ENCODE measurements around the gene NDUFAF2. TPM values are rescaled to one million over a fixed set of nuclear protein-coding genes. Genes with fewer than 3 reads are reported as not detected.

Gene NDUFAF2
- total RNA-seq, 1 donor from 2014 or later, result 13.9 TPM

GRCh38 chr5:60955239-60955638 is 10.2 kb downstream of the NDUFAF2 start:
- Mint-ChIP-seq H3K4me1 (ENCODE audit: unreplicated experiment) (no peaks in the 10 kb centered on the region), H3K4me3 (ENCODE audit: unreplicated experiment) (no peak overlapping the region)

GRCh38 chr5:60958088-60958487 is 13.1 kb downstream of the NDUFAF2 start:
- H3K4me1 Mint-ChIP-seq (ENCODE audit: unreplicated experiment), result no peaks in the 10 kb centered on the region
- no peak for TF ChIP-seq CTCF (IDR thresholded peaks at IDR 0.05; ENCODE audit: unreplicated experiment)
- H3K27me3 Mint-ChIP-seq (ENCODE audit: unreplicated experiment), result no peaks in the 10 kb centered on the region
- no peaks in the 10 kb centered on the region for H3K9me3 Mint-ChIP-seq (ENCODE audit: unreplicated experiment)
- no peaks in the 10 kb centered on the region for H3K36me3 Mint-ChIP-seq (ENCODE audit: low read depth, unreplicated experiment)
- H3K27ac Mint-ChIP-seq (ENCODE audit: unreplicated experiment), result no peak overlapping the region
- no peak overlapping the region for H3K4me3 Mint-ChIP-seq (ENCODE audit: unreplicated experiment)
- DNase-seq (ENCODE audit: low spot score), result no peak

More at GRCh38 chr5:60955239-60955638, 10.2 kb downstream of the NDUFAF2 start:
- no peak for DNase-seq (ENCODE audit: low spot score)
- H3K27me3 Mint-ChIP-seq (ENCODE audit: unreplicated experiment), result no peaks in the 10 kb centered on the region
- no peak overlapping the region for H3K27ac Mint-ChIP-seq (ENCODE audit: unreplicated experiment)
- H3K36me3 Mint-ChIP-seq (ENCODE audit: low read depth, unreplicated experiment), result no peaks in the 10 kb centered on the region
- H3K9me3 Mint-ChIP-seq (ENCODE audit: unreplicated experiment), result no peaks in the 10 kb centered on the region
- TF ChIP-seq CTCF (IDR thresholded peaks at IDR 0.05; ENCODE audit: unreplicated experiment), result no peak

GRCh38 chr5:60958712-60959111 is 13.7 kb downstream of the NDUFAF2 start:
- Mint-ChIP-seq H3K4me1 (ENCODE audit: unreplicated experiment) (no peaks in the 10 kb centered on the region), H3K9me3 (ENCODE audit: unreplicated experiment) (no peaks in the 10 kb centered on the region), H3K36me3 (ENCODE audit: low read depth, unreplicated experiment) (no peaks in the 10 kb centered on the region), H3K27me3 (ENCODE audit: unreplicated experiment) (no peaks in the 10 kb centered on the region), H3K27ac (ENCODE audit: unreplicated experiment) (no peak overlapping the region), H3K4me3 (ENCODE audit: unreplicated experiment) (no peak overlapping the region)
- no peak for TF ChIP-seq CTCF (IDR thresholded peaks at IDR 0.05; ENCODE audit: unreplicated experiment)
- no peak for DNase-seq (ENCODE audit: low spot score)

GRCh38 chr5:60959156-60959555 is 14.2 kb downstream of the NDUFAF2 start:
- no peak for DNase-seq (ENCODE audit: low spot score)

GRCh38 chr5:60960591-60960990 is 15.6 kb downstream of the NDUFAF2 start:
- Mint-ChIP-seq H3K9me3 (ENCODE audit: unreplicated experiment) (no peaks in the 10 kb centered on the region), H3K36me3 (ENCODE audit: low read depth, unreplicated experiment) (no peaks in the 10 kb centered on the region), H3K4me1 (ENCODE audit: unreplicated experiment) (no peaks in the 10 kb centered on the region), H3K27me3 (ENCODE audit: unreplicated experiment) (no peaks in the 10 kb centered on the region), H3K4me3 (ENCODE audit: unreplicated experiment) (no peak overlapping the region), H3K27ac (ENCODE audit: unreplicated experiment) (no peak overlapping the region)
- DNase-seq (ENCODE audit: low spot score), result no peak
- peak; percentile 74 for TF ChIP-seq CTCF (IDR thresholded peaks at IDR 0.05; ENCODE audit: unreplicated experiment)

More at GRCh38 chr5:60959156-60959555, 14.2 kb downstream of the NDUFAF2 start:
- no peaks in the 10 kb centered on the region for H3K27me3 Mint-ChIP-seq (ENCODE audit: unreplicated experiment)
- no peak overlapping the region for H3K27ac Mint-ChIP-seq (ENCODE audit: unreplicated experiment)
- no peaks in the 10 kb centered on the region for H3K36me3 Mint-ChIP-seq (ENCODE audit: low read depth, unreplicated experiment)
- H3K4me1 Mint-ChIP-seq (ENCODE audit: unreplicated experiment), result no peaks in the 10 kb centered on the region
- no peak overlapping the region for H3K4me3 Mint-ChIP-seq (ENCODE audit: unreplicated experiment)
- peak; percentile 23 for TF ChIP-seq CTCF (IDR thresholded peaks at IDR 0.05; ENCODE audit: unreplicated experiment)
- H3K9me3 Mint-ChIP-seq (ENCODE audit: unreplicated experiment), result no peaks in the 10 kb centered on the region

All from endothelial cell (in vitro differentiated cells).